NOMO-1 treated with dmso at 0.1 percent for 144 hours (cell line): ENCODE measurements around the gene EVPL.
"Not testable (repeated sequence)": the region's sequence is repeated elsewhere in the genome, so short reads cannot be mapped to it uniquely, and the experiment has no call there.

Experiments used
- DNase-seq: peaks from one replicate; lab custom pipeline; 2025; ENCODE audit not compliant: unreplicated experiment; lab: John Stamatoyannopoulos, UW

EVPL gene

GRCh38 chr17:76027159-76027839, at the start of gene EVPL:
EVPL (minus strand) TSS chr17:76027306; CDS start chr17:76027198, 108 bp downstream.
- DNase-seq: no peak

GRCh38 chr17:76076146-76076764, 49.1 kb upstream of the EVPL start:
- DNase-seq: no peak

- DNase-seq: peak; percentile 33
Observed at GRCh38 chr17:76075364-76076145, 48.4 kb upstream of the EVPL start.

- DNase-seq: no peak
Observed at GRCh38 chr17:76074390-76075363, 47.6 kb upstream of the EVPL start, which contains the start of gene GALR2. GALR2 (plus strand) TSS chr17:76074781; CDS start chr17:76074884, 103 bp downstream.

GRCh38 chr17:76072148-76072858, 45.2 kb upstream of the EVPL start, which contains the start of gene SRP68:
SRP68 (minus strand) TSS chr17:76072517; CDS start chr17:76072491, 26 bp downstream.
- DNase-seq: peak; percentile 83

GRCh38 chr17:76071531-76072147, 44.5 kb upstream of the EVPL start:
- DNase-seq: no peak

- no peak for DNase-seq
Observed at GRCh38 chr17:76065775-76066174, 38.7 kb upstream of the EVPL start.

GRCh38 chr17:76063875-76064546, 36.9 kb upstream of the EVPL start:
- DNase-seq: no peak

- not testable (repeated sequence) for DNase-seq
Observed at GRCh38 chr17:76058264-76058663, 31.2 kb upstream of the EVPL start.

GRCh38 chr17:76056882-76057281, 29.8 kb upstream of the EVPL start:
- DNase-seq: no peak

- no peak for DNase-seq
Observed at GRCh38 chr17:76054112-76054476, 27.0 kb upstream of the EVPL start.

GRCh38 chr17:76053246-76054111, 26.4 kb upstream of the EVPL start:
- no peak for DNase-seq

GRCh38 chr17:76051561-76051960, 24.5 kb upstream of the EVPL start:
- no peak for DNase-seq

GRCh38 chr17:76050538-76051467, 23.7 kb upstream of the EVPL start:
- DNase-seq: no peak

- no peak for DNase-seq
Observed at GRCh38 chr17:76049836-76050537, 22.9 kb upstream of the EVPL start.

- DNase-seq: no peak
Observed at GRCh38 chr17:76049239-76049638, 22.1 kb upstream of the EVPL start.
